HepG2 (cell line): ENCODE measurements around the gene CILP2. TPM values are rescaled to one million over a fixed set of nuclear protein-coding genes. Genes with fewer than 3 reads are reported as not detected.

ENCODE experiments used
- ATAC-seq: fragments of 200-7000 bp; cut with Tn5 transposase; 3 replicates; pipeline ENCODE4 v1.9.1; 2020; ENCODE audit warnings: mild to moderate bottlenecking, moderate library complexity
- BruUV-seq: library from RNA; stranded (reverse); fragments of 400-500 nt; replicated peaks from 2 replicates; lab custom pipeline; 2021; lab: Mats Ljungman, UMichigan
- CTCF ChIA-PET: fragments of 300-600 bp; formaldehyde crosslinking; extraction: SDS; loops from one replicate; lab custom pipeline; 2021; ENCODE audit warnings: low total read pairs, inconsistent platforms, low intra/inter-chr PET ratio; lab: Yijun Ruan, JAX
- POLR2A ChIA-PET: fragments of 350-600 bp; sonication (Branson Sonifier 250); formaldehyde crosslinking; loops from one replicate; lab custom pipeline; 2020; ENCODE audit warnings: antibody characterized with exemption, inconsistent platforms; lab: Yijun Ruan, JAX
- DNase-seq: peaks from one replicate; pipeline ENCODE4 v3.0.0-alpha.2; 2015; ENCODE audit warnings: low spot score
- FAIRE-seq: peaks from 3 replicates; lab custom pipeline; 2011; peaks lifted over from hg19 to GRCh38; lab: Jason Lieb, UNC
- H2AFZ ChIP-seq: one replicate; pipeline ENCODE4 v1.6.1; 2011; ENCODE audit warnings: low read length, inconsistent platforms
- H3K27ac ChIP-seq: fragments of 300-600 bp; 3 replicates; pipeline ENCODE4 v1.8.0; 2011; ENCODE audit warnings: mixed run types, mild to moderate bottlenecking, mixed read lengths, low read length, inconsistent platforms; ENCODE audit not compliant: insufficient read depth; ENCODE audit errors: extremely low read length
- H3K27me3 ChIP-seq, 2 experiments: fragments of 200-600 bp in 1 of 2; 2 replicates in 1 of 2; 3 replicates in 1 of 2; pipeline versions ENCODE4 v1.6.0 to v1.8.0; 2011; ENCODE audit warnings: low read length in 2 of 2, mild to moderate bottlenecking in 2 of 2, moderate library complexity in 2 of 2, inconsistent platforms in 1 of 2; ENCODE audit not compliant: insufficient read depth in 2 of 2, control insufficient read depth in 1 of 2
- H3K36me3 ChIP-seq, 2 experiments: fragments of 200-600 bp in 1 of 2; replicated peaks in 1 of 2; 2 replicates in 1 of 2; 3 replicates in 1 of 2; pipeline versions ENCODE4 v1.5.1 to v1.8.0; 2011; ENCODE audit warnings: low read length in 2 of 2, inconsistent platforms in 1 of 2; ENCODE audit not compliant: insufficient read depth in 2 of 2, control insufficient read depth in 1 of 2
- H3K4me1 ChIP-seq: 2 replicates; pipeline ENCODE4 v1.5.1; 2012; ENCODE audit warnings: low read length, inconsistent platforms; ENCODE audit not compliant: insufficient read depth
- H3K4me2 ChIP-seq: 2 replicates; pipeline ENCODE4 v1.6.0; 2011; ENCODE audit warnings: low read depth, low read length, inconsistent platforms
- H3K4me3 ChIP-seq, 3 experiments: fragments of 200-600 bp in 1 of 3; sonication (generic), shearing (Covaris generic) in 1 of 3; replicated peaks in 1 of 3; 2 replicates each; pipeline ENCODE4 v1.5.1; 2011 to 2016; ENCODE audit warnings: low read length in 3 of 3, inconsistent platforms in 2 of 3, low read depth in 2 of 3, mild to moderate bottlenecking in 2 of 3, control low read depth in 1 of 3, mixed read lengths in 1 of 3; ENCODE audit not compliant: insufficient read depth in 1 of 3
- H3K79me2 ChIP-seq: one replicate; pipeline ENCODE4 v1.6.1; 2011; ENCODE audit warnings: low read length, inconsistent platforms; ENCODE audit not compliant: insufficient read depth
- H3K9ac ChIP-seq: 2 replicates; pipeline ENCODE4 v1.6.0; 2011; ENCODE audit warnings: mild to moderate bottlenecking, low read depth, low read length, inconsistent platforms; ENCODE audit not compliant: insufficient read depth
- H3K9me3 ChIP-seq: 2 replicates; pipeline ENCODE4 v1.5.1; 2012; ENCODE audit warnings: mild to moderate bottlenecking, low read length
- H4K20me1 ChIP-seq: 2 replicates; pipeline ENCODE4 v1.6.0; 2011; ENCODE audit warnings: inconsistent platforms, mild to moderate bottlenecking, low read length, moderate library complexity; ENCODE audit not compliant: insufficient read depth
- CEBPB ChIP-seq: IDR thresholded peaks from 2 replicates; pipeline ENCODE4 v1.6.1; 2011; ENCODE audit warnings: low read depth, low read length, improper control_type of control experiment, borderline replicate concordance
- ETV5 ChIP-seq: IDR thresholded peaks from 2 replicates; pipeline ENCODE4 v1.6.1; 2018; ENCODE audit warnings: missing biosample characterization, missing genetic modification reagents, inconsistent platforms, borderline replicate concordance
- SRSF4 ChIP-seq: fragments of 200-400 bp; formaldehyde crosslinking; IDR thresholded peaks from one replicate; pipeline ENCODE4 v1.6.1; 2018; ENCODE audit warnings: mild to moderate bottlenecking, low read depth, low read length, moderate library complexity; ENCODE audit not compliant: poor library complexity, severe bottlenecking
- WIZ ChIP-seq: sonication (generic); formaldehyde crosslinking; IDR thresholded peaks from 2 replicates; pipeline ENCODE4 v1.5.1; 2020; ENCODE audit warnings: mild to moderate bottlenecking, missing genetic modification reagents
- ZKSCAN1 ChIP-seq: fragments of 150-350 bp; IDR thresholded peaks from 2 replicates; pipeline ENCODE4 v1.6.1; 2014; ENCODE audit warnings: low read length
- ZNF343 ChIP-seq: sonication (generic); formaldehyde crosslinking; IDR thresholded peaks from 2 replicates; pipeline ENCODE4 v1.4.0; 2020; ENCODE audit warnings: mild to moderate bottlenecking, missing genetic modification reagents
- ZNF44 ChIP-seq: sonication (generic); formaldehyde crosslinking; IDR thresholded peaks from 2 replicates; pipeline ENCODE4 v1.5.1; 2020; ENCODE audit warnings: mild to moderate bottlenecking, missing genetic modification reagents
- ZNF549 ChIP-seq: sonication (generic); formaldehyde crosslinking; IDR thresholded peaks from 2 replicates; pipeline ENCODE4 v1.5.0; 2020; ENCODE audit warnings: missing genetic modification reagents
- WGBS: methylation state at CpG from one replicate; pipeline ENCODE4 v1.1.6; 2017; ENCODE audit warnings: low lambda C conversion rate; 5-methylcytosine and 5-hydroxymethylcytosine counted together
- in situ Hi-C: cut with HindIII; loops from 2 replicates; pipeline ENCODE4 v1.10.0; 2017; ENCODE audit warnings: low pct_unique_long_range_greater_than_20kb; ENCODE audit not compliant: extremely low pct_ligation_motif_present
- intact Hi-C: fragments of 100-400 bp; cut with micrococcal nuclease; formaldehyde crosslinking; loops from one replicate; pipeline ENCODE4 v1.10.0; 2022; ENCODE audit not compliant: unreplicated experiment
- polyA plus RNA-seq, 8 experiments: library from polyadenylated mRNA; depleted of rRNA in 3 of 8; stranded (reverse) in 7 of 8; unstranded in 1 of 8; fragments of >200 nt; fragmentation: Illumina TruSeq in 4 of 8; extraction: Trizol in 4 of 8; gene quantifications; 2 replicates each; pipeline versions ENCODE4 v1.2.1 to v1.2.3, GENCODE V29; 2011 to 2016; ENCODE audit warnings: low read depth in 4 of 8, missing spikeins in 1 of 8, mixed read lengths in 1 of 8; ENCODE audit not compliant: insufficient read depth in 1 of 8
- total RNA-seq, 5 experiments: library from RNA; depleted of rRNA; stranded (reverse); fragments of >200 nt; fragmentation: Illumina TruSeq; extraction: Trizol; gene quantifications; 2 replicates each; pipeline ENCODE4 v1.2.3, GENCODE V29; 2016; ENCODE audit warnings: low read depth in 1 of 5
- TF ChIP-seq, protein P1 (sequence below): sonication (generic); formaldehyde crosslinking; IDR thresholded peaks from 2 replicates; pipeline ENCODE4 v1.4.0; 2020; ENCODE audit warnings: low read depth, missing genetic modification reagents

Gene CILP2
- total and polyA plus RNA-seq, 2 of the 13 experiments (the other 11 are each of a cell fraction or from before 2014, with no cell fraction given), result 0.09 to 0.37 TPM

DNA sequence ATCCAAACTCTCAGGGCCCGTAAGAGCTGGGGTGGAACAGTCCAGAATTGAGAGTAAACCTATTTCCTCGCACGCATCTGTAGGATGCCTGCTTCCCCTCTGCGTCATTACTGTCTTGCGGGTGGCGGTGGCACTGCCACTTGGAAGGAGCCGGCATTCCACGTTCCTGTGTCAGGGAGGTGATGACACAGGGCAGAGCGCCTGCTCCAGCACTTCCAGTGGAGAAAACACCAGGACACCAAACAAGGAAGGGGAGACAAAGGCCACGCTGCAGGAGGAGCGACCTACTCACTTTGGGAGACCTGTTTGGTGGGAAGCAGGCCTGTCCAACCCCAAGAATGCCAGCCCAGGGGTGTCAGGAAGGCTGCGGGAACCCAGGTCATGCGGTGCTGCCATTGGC is 43.3 kb downstream of the CILP2 start (continued):
- no peak for TF ChIP-seq ZNF44 (CRISPR knock-in tag)
- TF ChIP-seq ZKSCAN1, result no peak
- TF ChIP-seq, all 625 proteins: peak for 0

DNA sequence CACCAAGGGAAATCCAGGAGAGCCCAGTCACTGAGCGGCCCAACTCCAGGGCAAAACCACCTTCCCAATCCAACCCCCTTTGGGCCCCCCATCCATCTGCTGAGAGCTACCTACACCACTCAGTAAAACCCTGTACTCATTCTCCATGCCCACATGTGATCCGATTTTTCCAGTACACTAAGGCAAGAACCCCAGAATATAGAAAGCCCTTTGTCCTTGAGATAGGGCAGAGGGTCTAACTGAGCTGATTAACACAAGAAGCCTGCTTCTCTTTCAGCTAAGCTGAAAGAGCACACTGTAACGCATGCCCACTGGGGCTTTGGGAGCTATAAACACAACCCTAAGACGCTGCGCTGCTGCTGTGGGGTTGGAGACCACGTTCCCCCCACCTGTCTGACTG is 44.4 kb downstream of the CILP2 start:
- no peak overlapping the region for H3K4me2 ChIP-seq

More for the DNA sequence above, 44.4 kb downstream of the CILP2 start:
- H3K27ac ChIP-seq, result no peak overlapping the region
- no peak for DNase-seq
- ATAC-seq, result no peak
- no peaks in the 10 kb centered on the region for H3K36me3 ChIP-seq
- TF ChIP-seq SRSF4 (no peak), ETV5 (no peak), WIZ (CRISPR knock-in tag) (no peak), ZNF343 (CRISPR knock-in tag) (no peak), CEBPB (no peak), ZNF549 (no peak)
- TF ChIP-seq, protein P1, sequence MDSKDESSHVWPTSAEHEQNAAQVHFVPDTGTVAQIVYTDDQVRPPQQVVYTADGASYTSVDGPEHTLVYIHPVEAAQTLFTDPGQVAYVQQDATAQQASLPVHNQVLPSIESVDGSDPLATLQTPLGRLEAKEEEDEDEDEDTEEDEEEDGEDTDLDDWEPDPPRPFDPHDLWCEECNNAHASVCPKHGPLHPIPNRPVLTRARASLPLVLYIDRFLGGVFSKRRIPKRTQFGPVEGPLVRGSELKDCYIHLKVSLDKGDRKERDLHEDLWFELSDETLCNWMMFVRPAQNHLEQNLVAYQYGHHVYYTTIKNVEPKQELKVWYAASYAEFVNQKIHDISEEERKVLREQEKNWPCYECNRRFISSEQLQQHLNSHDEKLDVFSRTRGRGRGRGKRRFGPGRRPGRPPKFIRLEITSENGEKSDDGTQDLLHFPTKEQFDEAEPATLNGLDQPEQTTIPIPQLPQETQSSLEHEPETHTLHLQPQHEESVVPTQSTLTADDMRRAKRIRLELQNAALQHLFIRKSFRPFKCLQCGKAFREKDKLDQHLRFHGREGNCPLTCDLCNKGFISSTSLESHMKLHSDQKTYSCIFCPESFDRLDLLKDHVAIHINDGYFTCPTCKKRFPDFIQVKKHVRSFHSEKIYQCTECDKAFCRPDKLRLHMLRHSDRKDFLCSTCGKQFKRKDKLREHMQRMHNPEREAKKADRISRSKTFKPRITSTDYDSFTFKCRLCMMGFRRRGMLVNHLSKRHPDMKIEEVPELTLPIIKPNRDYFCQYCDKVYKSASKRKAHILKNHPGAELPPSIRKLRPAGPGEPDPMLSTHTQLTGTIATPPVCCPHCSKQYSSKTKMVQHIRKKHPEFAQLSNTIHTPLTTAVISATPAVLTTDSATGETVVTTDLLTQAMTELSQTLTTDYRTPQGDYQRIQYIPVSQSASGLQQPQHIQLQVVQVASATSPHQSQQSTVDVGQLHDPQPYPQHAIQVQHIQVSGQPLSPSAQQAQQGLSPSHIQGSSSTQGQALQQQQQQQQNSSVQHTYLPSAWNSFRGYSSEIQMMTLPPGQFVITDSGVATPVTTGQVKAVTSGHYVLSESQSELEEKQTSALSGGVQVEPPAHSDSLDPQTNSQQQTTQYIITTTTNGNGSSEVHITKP (CRISPR knock-in tag), result no peak
- no peaks in the 10 kb centered on the region for H4K20me1 ChIP-seq
- WGBS, result 19% methylated on average over 3 of the region's 6 CpGs
- ChIA-PET CTCF (no interaction called here), POLR2A (no interaction called here)
- no TSS peak for BruUV-seq
- no peaks in the 10 kb centered on the region for H3K79me2 ChIP-seq
- intact Hi-C loops (no loop called here), in situ Hi-C loops (no loop called here)
- no peak overlapping the region for H3K9ac ChIP-seq
- peaks cover 0 to 6% of the 10 kb centered on the region in 2 experiments; a peak in 3 of 5 replicates for H3K27me3 ChIP-seq
- no peak overlapping the region for H3K4me3 ChIP-seq
- H3K4me1 ChIP-seq, result no peaks in the 10 kb centered on the region
- H3K9me3 ChIP-seq, result no peaks in the 10 kb centered on the region
- no peak overlapping the region for H2AFZ ChIP-seq
- FAIRE-seq, result no peak
